IgD-negative memory B cell (primary cell): ENCODE measurements around the gene NKPD1. TPM values are rescaled to one million over a fixed set of nuclear protein-coding genes. Genes with fewer than 3 reads are reported as not detected.

Experiments used
- H3K27ac Mint-ChIP-seq, 3 donors: one replicate each; pipeline ENCODE4 v1.8.0; 2020 to 2022; ENCODE audit warnings: mild to moderate bottlenecking in 3 of 3, mixed read lengths in 3 of 3, moderate library complexity in 1 of 3
- H3K27me3 Mint-ChIP-seq: one replicate; pipeline ENCODE4 v1.8.0; 2021; ENCODE audit warnings: mixed read lengths
- H3K36me3 Mint-ChIP-seq: one replicate; pipeline ENCODE4 v1.8.0; 2020; ENCODE audit warnings: mild to moderate bottlenecking, mixed read lengths
- H3K4me1 Mint-ChIP-seq, 3 donors: one replicate each; pipeline ENCODE4 v1.8.0; 2020 to 2022; ENCODE audit warnings: mixed read lengths in 3 of 3, mild to moderate bottlenecking in 1 of 3
- H3K4me3 Mint-ChIP-seq, 4 donors: one replicate each; pipeline ENCODE4 v1.8.0; 2020 to 2022; ENCODE audit warnings: mild to moderate bottlenecking in 4 of 4, mixed read lengths in 4 of 4, moderate library complexity in 3 of 4
- H3K9me3 Mint-ChIP-seq, 3 donors: one replicate each; pipeline ENCODE4 v1.8.0; 2020 to 2021; ENCODE audit warnings: mixed read lengths in 3 of 3, mild to moderate bottlenecking in 1 of 3
- polyA plus RNA-seq: library from polyadenylated mRNA; unstranded; fragments of 300-500 nt; fragmentation: Illumina TruSeq; gene quantifications from one replicate; pipeline ENCODE4 v1.2.3, GENCODE V29; 2021

NKPD1 gene, protein sequence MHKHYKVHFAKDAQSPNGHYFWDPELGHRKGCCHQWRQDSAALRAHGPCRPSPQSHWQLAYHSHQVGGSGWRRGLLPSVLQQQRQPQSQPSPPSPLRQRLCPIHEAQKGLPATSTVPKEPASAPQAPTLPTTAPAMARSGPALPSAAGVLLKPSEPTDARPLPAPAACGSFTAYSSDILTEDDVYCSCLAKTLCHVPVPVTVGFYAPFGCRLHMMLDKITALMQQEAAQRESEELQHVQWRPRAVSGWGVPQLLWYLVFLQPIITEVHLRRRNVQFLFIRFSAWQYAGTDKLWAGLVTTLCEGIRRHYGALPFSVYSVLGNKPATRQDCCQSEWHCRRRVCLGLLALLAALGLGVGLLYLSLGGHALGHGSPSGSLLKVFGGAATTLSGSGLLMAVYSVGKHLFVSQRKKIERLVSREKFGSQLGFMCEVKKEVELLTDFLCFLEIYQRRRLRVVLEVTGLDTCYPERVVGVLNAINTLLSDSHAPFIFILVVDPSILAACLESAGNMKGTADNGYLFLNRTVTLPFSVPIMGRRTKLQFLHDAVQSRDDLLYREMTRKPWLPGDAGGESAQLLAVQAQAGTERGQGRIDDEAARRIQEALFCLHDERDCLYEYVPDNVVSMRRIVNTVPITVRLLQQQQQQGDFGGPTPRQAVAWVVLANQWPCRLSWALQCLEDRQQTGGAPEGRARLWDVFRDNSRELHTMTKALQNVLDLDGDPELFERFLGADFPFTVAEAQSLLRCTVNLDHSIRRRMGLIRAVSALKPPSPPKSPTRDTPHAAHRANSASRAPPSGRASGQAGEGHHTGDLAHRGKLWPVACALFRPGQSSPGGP
- polyA plus RNA-seq, result not detected

DNA sequence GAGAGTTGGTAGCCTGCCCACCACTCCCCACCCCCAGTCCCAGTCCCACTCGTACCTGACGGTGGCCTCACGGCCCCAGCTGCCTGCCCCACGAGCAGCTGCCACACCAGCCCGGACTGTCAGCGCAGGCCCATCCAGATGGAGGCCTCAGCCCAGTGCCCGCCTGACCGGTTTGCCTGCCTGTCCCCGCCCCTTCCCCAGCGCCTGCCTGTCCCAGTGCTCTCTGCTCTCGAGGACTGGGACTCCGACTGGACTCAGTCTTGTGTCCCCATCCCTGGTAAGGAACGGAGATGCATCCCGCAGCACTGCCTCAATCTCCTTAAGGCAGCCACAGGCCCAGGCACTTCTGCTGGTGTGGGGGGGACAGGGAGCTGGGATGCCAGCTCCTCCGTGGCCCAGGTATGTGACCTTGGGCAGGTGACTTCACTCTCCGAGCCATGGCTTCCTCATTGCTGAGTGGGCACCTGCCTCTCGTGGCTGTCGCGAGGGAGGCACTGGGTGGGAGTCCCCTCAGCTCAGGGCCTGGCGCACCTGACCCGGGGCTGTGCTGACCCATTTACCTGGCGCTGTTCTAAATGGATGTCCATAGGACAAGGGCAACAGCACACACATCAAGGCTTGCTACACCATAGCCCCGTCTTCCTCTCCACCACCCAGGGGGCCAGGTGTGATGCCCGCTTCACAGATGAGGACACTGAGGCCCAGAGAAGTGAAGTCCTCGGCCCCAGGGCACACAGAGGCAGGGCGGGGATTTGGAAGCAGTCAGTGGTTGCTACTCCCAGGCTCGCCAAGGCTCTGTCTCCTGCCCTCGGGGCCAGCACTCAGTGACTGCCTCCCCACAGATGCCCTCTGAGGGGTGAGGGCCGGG, at the start of gene NKPD1:
NKPD1 (minus strand) TSS at position 113 of the 868 bp plus-strand sequence. CDS start 832 bp downstream, outside the sequence.
- Mint-ChIP-seq H3K9me3 (no peaks in the 10 kb centered on the region), H3K36me3 (peaks cover 1% of the 10 kb centered on the region), H3K27ac (peak within 1 kb of the TSS in 1 of 3 donors; percentile 39), H3K27me3 (peaks cover 22% of the 10 kb centered on the region), H3K4me3 (no peak within 1 kb of the TSS), H3K4me1 (peaks cover 0 to 6% (median 1%) of the 10 kb centered on the region in 3 donors)

DNA sequence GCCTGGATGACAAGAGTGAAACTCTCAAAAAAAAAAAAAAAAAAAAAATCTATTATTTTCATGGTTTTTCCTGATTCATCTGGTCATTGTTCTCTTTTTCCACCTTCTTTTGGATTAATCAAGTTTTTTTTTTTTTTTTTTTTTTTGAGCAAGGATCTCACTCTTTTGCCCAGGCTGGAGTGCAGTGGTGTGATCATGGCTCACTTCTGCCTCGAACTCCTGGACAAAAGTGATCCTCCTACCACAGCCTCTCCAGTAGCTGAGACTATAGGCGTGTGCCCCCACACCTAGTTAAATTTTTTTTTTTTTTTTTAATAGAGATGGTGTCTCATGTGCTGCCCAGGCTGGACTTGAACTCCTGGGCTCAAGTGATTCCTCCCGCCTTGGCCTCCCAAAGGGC, 45.5 kb upstream of the NKPD1 start:
- H3K27ac Mint-ChIP-seq, result no peak overlapping the region
- no peak overlapping the region for H3K4me3 Mint-ChIP-seq
- peaks cover 4 to 6% (median 5%) of the 10 kb centered on the region in 3 donors for H3K9me3 Mint-ChIP-seq
- no peaks in the 10 kb centered on the region for H3K4me1 Mint-ChIP-seq
- no peaks in the 10 kb centered on the region for H3K36me3 Mint-ChIP-seq
- peaks cover 5% of the 10 kb centered on the region for H3K27me3 Mint-ChIP-seq

DNA sequence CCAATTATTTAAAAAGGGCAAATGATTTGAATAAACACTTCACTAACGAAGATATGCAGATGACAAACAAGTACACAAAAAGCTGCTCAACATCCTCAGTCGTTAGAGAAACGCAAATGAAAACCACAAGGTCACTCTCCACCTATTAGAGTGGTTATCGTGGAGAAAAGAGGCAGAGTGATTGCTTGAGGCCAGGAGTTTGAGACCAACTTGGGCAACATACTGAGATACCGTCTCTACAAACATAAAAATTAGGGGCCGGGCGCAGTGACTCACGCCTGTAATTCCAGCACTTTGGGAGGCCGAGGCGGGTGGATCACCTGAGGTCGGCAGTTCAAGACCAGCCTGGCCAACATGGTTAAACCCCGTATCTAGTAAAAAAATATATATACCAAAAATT, 45.0 kb upstream of the NKPD1 start:
- Mint-ChIP-seq H3K9me3 (peaks cover 4 to 6% (median 5%) of the 10 kb centered on the region in 3 donors), H3K4me3 (no peak overlapping the region), H3K4me1 (no peaks in the 10 kb centered on the region), H3K36me3 (no peaks in the 10 kb centered on the region), H3K27ac (no peak overlapping the region), H3K27me3 (peaks cover 3% of the 10 kb centered on the region)

DNA sequence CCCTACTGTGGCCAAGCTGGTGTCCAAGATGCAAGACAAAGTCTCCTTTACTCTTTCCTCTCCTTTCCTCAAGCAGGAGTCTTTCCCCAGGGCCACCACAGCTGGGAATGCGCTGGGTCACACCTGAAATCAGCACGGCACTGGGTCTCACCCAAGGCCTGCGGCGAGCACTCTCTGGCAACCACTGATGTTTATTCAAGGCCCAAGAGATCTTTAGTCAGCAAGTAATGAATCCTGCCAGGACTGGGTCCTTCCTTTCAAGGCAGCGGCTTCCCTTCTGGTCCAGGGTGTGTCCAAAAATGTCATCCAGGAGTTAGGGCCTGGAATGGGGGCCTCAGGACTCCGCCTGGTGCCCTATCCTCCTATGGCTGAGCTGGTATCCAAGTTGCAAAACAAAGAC, 41.9 kb upstream of the NKPD1 start:
- Mint-ChIP-seq H3K9me3 (peaks cover 4 to 6% (median 5%) of the 10 kb centered on the region in 3 donors), H3K36me3 (no peaks in the 10 kb centered on the region), H3K4me1 (peaks cover 0 to 2% (median 0%) of the 10 kb centered on the region in 3 donors), H3K4me3 (no peak overlapping the region), H3K27ac (peak overlapping the region in 1 of 3 donors; percentile 63), H3K27me3 (peaks cover 5% of the 10 kb centered on the region)

DNA sequence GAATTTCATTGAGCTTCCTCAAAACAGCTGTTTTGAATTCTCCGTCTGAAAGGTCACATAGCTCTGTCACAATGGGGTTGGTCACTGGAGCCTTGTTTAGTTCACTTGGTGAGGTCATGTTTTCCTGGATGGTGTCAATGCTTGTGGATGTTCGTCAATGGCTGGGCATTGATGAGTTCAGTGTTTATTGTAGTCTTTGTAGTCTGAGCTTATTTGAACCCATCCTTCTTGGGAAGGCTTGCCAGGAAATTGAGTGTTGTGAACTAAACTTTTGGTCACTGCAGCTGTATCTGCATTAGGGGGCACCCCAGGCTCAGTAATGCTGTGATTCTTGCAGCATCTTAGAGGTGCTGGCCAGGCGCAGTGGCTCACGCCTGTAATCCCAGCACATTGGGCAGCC, 39.8 kb upstream of the NKPD1 start:
- H3K27ac Mint-ChIP-seq, result no peak overlapping the region
- H3K36me3 Mint-ChIP-seq, result peaks cover 3% of the 10 kb centered on the region
- H3K27me3 Mint-ChIP-seq, result peaks cover 5% of the 10 kb centered on the region
- peak overlapping the region in 1 of 4 donors; percentile 2 for H3K4me3 Mint-ChIP-seq
- peaks cover 4 to 6% (median 5%) of the 10 kb centered on the region in 3 donors for H3K9me3 Mint-ChIP-seq
- H3K4me1 Mint-ChIP-seq, result peaks cover 0 to 2% (median 0%) of the 10 kb centered on the region in 3 donors

DNA sequence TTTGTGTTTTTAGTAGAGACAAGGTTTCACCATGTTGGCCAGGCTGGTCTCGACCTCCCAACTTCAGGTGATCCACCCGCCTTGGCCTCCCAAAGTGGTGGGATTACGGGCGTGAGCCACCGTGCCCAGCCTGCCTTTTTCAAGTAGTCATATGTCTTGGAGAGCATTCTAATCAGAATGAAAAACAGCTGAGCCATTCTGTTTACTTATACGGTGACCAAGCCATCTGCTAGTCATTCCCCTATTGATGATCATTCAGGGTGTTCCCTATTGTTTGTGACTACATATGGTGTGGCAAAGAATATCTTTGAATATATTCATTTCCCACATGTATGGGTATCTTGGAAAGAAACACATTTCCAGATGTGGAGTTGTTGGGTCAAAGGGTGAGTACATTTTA, 35.0 kb upstream of the NKPD1 start:
- H3K27me3 Mint-ChIP-seq, result peaks cover 2% of the 10 kb centered on the region

DNA sequence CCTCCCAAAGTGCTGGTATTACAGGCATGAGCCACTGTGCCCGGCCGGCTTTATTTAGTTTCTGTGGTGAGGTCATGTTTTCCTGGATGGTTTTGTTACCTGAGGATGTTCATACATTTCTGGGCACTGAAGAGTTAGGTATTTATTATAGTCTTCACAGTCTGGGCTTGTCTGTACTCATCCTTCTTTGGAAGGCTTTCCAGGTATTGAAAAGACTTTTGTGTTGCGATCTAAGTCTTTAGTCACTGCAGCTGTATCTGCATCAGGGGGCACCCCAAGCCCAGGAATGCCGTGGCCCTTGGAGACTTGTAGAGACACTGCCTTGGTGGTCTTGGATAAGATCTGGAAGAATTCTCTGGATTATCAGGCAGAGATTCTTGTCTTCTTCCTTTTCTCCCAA, 30.6 kb upstream of the NKPD1 start:
- Mint-ChIP-seq H3K4me1 (peaks cover 0 to 7% (median 5%) of the 10 kb centered on the region in 3 donors), H3K4me3 (peak overlapping the region in 1 of 4 donors; percentile 1), H3K27me3 (no peaks in the 10 kb centered on the region), H3K36me3 (peaks cover 3% of the 10 kb centered on the region), H3K9me3 (peaks cover 0 to 7% (median 2%) of the 10 kb centered on the region in 3 donors), H3K27ac (no peak overlapping the region)

More for the DNA sequence above, 35.0 kb upstream of the NKPD1 start:
- Mint-ChIP-seq H3K9me3 (no peaks in the 10 kb centered on the region), H3K27ac (no peak overlapping the region), H3K4me1 (peaks cover 0 to 2% (median 0%) of the 10 kb centered on the region in 3 donors), H3K4me3 (no peak overlapping the region), H3K36me3 (peaks cover 3% of the 10 kb centered on the region)

DNA sequence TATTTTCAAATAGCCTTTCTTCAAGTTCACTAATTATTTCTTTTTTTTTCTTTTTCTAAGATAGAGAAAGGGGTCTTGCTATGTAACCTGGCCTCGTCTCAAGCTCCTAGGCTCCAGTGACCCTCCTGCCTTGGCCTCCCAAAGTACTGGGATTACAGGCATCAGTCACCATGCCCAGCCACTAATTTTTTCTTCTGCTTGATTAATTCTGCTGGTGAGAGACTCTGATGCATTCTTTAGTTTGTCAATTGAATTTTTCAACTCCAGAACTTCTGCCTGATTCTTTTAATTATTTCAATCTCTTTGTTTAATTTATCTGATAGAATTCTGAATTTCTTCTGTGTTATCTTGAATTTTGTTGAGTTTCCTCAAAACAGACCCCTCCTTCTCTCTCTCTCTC, 29.2 kb upstream of the NKPD1 start:
- Mint-ChIP-seq H3K9me3 (peaks cover 0 to 7% (median 2%) of the 10 kb centered on the region in 3 donors), H3K36me3 (peaks cover 1% of the 10 kb centered on the region), H3K27ac (peak overlapping the region in 1 of 3 donors; percentile 56), H3K27me3 (no peaks in the 10 kb centered on the region), H3K4me3 (no peak overlapping the region), H3K4me1 (peaks cover 0 to 9% (median 6%) of the 10 kb centered on the region in 3 donors)

DNA sequence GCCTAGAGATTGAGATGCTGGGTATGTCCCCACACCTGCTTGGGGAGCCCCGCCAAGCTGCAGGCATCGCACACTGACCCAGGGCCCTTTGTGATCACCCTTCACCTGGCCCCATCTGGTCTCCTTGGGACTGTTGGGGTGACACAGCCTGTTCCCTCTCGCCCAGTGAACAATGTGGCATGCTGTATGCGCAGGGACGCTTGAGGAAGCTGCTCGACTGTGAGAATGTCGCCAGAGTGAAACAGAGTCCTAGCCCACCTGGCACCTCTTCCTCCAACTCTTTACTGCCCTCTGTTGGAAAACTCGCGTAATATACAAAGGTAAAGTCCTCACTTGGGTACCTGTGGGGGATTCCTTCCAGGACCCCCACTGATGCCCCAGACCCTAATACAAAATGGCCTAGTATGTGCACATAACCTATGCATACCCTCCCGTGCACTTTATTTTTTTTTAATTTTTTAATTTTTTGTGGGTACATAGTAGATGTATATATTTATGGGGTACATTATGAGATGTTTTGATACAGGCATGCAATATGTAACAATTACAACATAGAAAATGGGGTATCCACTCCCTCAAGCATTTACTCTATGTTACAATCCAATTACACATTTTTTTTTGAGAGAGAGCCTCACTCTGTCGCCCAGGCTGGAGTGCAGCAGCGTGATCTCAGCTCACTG, 26.8 kb upstream of the NKPD1 start:
- peaks cover 3% of the 10 kb centered on the region for H3K36me3 Mint-ChIP-seq
- peaks cover 0 to 16% (median 9%) of the 10 kb centered on the region in 3 donors for H3K4me1 Mint-ChIP-seq
- H3K27me3 Mint-ChIP-seq, result no peaks in the 10 kb centered on the region
- H3K4me3 Mint-ChIP-seq, result no peak overlapping the region
- peaks cover 0 to 7% (median 2%) of the 10 kb centered on the region in 3 donors for H3K9me3 Mint-ChIP-seq
- H3K27ac Mint-ChIP-seq, result no peak overlapping the region

DNA sequence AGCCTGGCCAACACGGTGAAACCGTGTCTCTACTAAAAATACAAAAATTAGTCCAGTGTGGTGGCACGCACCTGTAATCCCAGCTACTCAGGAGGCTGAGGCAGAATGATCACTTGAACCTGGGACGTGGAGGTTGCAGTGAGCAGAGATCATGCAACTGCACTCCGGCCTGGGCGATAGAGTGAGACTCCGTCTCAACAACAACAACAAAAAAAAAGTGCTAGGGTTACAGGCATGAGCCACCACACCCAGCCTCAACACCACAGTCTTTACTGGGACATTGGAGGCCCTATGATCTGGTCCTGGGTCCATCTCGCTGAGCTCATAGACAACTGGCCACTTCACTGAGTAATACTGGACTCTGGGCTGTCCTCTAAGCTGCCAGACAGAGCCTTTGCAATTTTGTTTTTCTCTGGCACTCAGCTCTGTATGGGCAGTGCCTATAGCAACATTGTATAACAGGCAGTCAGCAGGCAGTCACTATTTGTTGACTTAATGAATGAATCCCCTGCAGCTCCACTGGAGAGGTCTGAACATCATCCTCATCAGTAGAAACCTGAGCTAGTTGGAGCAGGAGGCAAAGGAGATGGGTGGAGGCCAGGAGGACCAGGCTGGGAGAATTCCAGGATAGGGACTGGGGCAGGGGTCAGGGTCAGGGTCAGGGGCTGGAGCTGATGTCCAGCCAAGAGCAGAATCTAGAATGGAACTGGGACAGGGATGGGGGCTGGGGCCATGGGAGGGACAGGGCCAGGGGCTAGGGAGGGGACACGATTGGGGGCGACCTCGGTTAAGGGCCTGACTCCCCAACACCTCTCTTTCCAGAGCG, 25.9 kb upstream of the NKPD1 start:
- Mint-ChIP-seq H3K9me3 (peaks cover 0 to 7% (median 2%) of the 10 kb centered on the region in 3 donors), H3K36me3 (peaks cover 3% of the 10 kb centered on the region), H3K27ac (peak overlapping the region in 1 of 3 donors; percentile 59), H3K4me1 (peaks cover 0 to 16% (median 9%) of the 10 kb centered on the region in 3 donors), H3K4me3 (no peak overlapping the region), H3K27me3 (no peaks in the 10 kb centered on the region)

DNA sequence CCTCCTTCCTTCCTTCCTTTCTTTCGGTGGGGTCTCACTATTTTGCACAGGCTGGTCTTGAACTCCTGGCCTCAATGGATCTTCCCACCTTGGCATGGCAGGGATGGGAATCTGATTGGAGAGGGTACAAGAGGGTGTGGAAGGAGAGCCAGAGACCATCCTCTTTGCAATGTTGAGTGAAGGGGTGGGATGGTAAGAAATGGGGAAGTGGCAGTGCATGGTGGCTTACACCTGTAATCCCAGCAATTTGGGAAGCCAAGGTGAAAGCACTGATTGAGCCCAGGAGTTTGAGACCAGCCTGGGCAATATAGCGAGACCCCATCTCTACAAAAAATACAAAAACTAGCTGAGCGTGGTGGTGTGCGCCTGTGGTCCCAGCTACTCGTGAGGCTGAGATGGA, 23.3 kb upstream of the NKPD1 start:
- Mint-ChIP-seq H3K36me3 (peaks cover 4% of the 10 kb centered on the region), H3K27me3 (no peaks in the 10 kb centered on the region), H3K9me3 (no peaks in the 10 kb centered on the region), H3K4me1 (peaks cover 0 to 28% (median 16%) of the 10 kb centered on the region in 3 donors), H3K27ac (peak overlapping the region in 1 of 3 donors; percentile 44), H3K4me3 (no peak overlapping the region)

DNA sequence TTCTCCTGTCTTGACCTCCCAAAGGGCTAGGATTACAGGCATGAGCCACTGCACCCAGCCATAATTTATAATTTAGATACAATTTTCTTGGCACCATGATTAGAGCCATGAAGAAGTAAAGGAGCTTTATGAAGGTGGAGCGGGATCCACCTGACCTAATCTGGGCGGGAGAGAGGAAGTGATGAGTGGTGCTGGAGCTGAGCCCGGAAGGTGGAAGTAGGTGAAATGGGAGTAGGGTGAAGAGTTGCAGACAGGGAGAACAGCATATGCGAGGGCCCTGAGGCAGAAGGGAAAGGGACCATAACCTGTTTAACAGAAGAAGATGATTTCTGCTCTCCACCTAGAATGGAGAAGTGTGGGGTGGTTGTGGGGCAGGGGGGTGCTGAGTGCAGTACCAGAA, 22.0 kb upstream of the NKPD1 start:
- Mint-ChIP-seq H3K27me3 (no peaks in the 10 kb centered on the region), H3K4me1 (peaks cover 0 to 31% (median 19%) of the 10 kb centered on the region in 3 donors), H3K4me3 (peak overlapping the region in 1 of 4 donors; percentile 65), H3K36me3 (peaks cover 4% of the 10 kb centered on the region), H3K9me3 (no peaks in the 10 kb centered on the region), H3K27ac (no peak overlapping the region)

DNA sequence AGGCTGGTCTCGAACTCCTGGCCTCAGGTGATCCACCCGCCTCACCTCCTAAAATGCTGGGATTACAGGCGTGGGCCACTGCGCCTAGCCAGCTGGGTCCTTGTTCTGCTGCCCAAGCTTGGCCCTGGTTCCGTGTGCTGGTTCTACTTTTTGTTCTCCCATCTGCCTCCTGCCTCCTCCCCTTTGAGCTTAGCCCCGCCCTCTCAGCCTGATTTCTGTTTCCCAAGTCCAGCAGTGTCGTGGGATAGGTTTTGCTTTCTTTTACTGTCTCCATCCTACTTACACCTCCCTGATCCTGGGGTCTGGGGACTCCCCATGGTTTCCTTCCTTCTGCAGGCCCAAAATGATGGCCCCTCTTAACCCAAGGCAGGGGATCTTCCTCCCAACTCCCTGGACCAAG, 20.2 kb upstream of the NKPD1 start:
- Mint-ChIP-seq H3K36me3 (peaks cover 4% of the 10 kb centered on the region), H3K9me3 (no peaks in the 10 kb centered on the region), H3K4me1 (peaks cover 0 to 30% (median 17%) of the 10 kb centered on the region in 3 donors), H3K4me3 (peak overlapping the region; percentile 47 to 83 (median 72)), H3K27me3 (no peaks in the 10 kb centered on the region), H3K27ac (peak overlapping the region in 1 of 3 donors; percentile 63)
